AG09309 (cell line): Measurements from ENCODE around the gene MUSTN1.

ENCODE experiments used
- DNase-seq: peaks from one replicate; pipeline ENCODE4 v3.0.0-alpha.2; 2010; ENCODE audit warnings: low read depth
- H3K4me3 ChIP-seq: 2 replicates; pipeline ENCODE4 v1.5.1; 2011; ENCODE audit warnings: mild to moderate bottlenecking, low read depth, low read length, moderate library complexity; ENCODE audit not compliant: control insufficient read depth
- CTCF ChIP-seq: IDR thresholded peaks from 2 replicates; pipeline ENCODE4 v1.5.1; 2011; ENCODE audit warnings: mild to moderate bottlenecking, low read depth, low read length, inconsistent platforms; ENCODE audit not compliant: insufficient read depth, control insufficient read depth; ENCODE audit errors: missing control alignments

MUSTN1 gene

GRCh38 chr3:52847726-52848125, 12.9 kb upstream of the MUSTN1 start:
- no peak for TF ChIP-seq CTCF
- no peak for DNase-seq
- no peak overlapping the region for H3K4me3 ChIP-seq

GRCh38 chr3:52847241-52847640, 12.4 kb upstream of the MUSTN1 start:
- no peak for DNase-seq
- no peak for TF ChIP-seq CTCF
- no peak overlapping the region for H3K4me3 ChIP-seq

GRCh38 chr3:52846432-52846965, 11.7 kb upstream of the MUSTN1 start:
- H3K4me3 ChIP-seq = no peak overlapping the region
- DNase-seq = no peak
- TF ChIP-seq CTCF = no peak

- no peak overlapping the region for H3K4me3 ChIP-seq
- DNase-seq = no peak
- TF ChIP-seq CTCF = peak; percentile 49
Observed at GRCh38 chr3:52845691-52846431, 11.0 kb upstream of the MUSTN1 start.

GRCh38 chr3:52845157-52845556, 10.3 kb upstream of the MUSTN1 start:
- TF ChIP-seq CTCF = no peak
- H3K4me3 ChIP-seq = no peak overlapping the region
- no peak for DNase-seq

- no peak overlapping the region for H3K4me3 ChIP-seq
- DNase-seq = no peak
Observed at GRCh38 chr3:52844290-52844975, 9.6 kb upstream of the MUSTN1 start.

More at GRCh38 chr3:52844290-52844975, 9.6 kb upstream of the MUSTN1 start:
- TF ChIP-seq CTCF = no peak
